K562 (cell line): ENCODE measurements around the gene RBBP5. TPM values are rescaled to one million over a fixed set of nuclear protein-coding genes. Genes with fewer than 3 reads are reported as not detected.
A peak's percentile ranks its signal among the peaks of the same experiment; 100 is the strongest.

Experiments
- ATAC-seq: fragments of 200-7000 bp; cut with Tn5 transposase; 3 replicates; pipeline ENCODE4 v1.9.1; 2020; ENCODE audit warnings: moderate library complexity
- BruUV-seq: library from RNA; stranded (reverse); fragments of 400-500 nt; replicated peaks from 2 replicates; lab custom pipeline; 2021; lab: Mats Ljungman, UMichigan
- CTCF ChIA-PET: fragments of 300-600 bp; formaldehyde crosslinking; extraction: SDS; loops from one replicate; lab custom pipeline; 2021; ENCODE audit warnings: low intra/inter-chr PET ratio; lab: Yijun Ruan, JAX
- POLR2A ChIA-PET: fragments of 300-600, 350-650 bp; sonication (Branson Sonifier 250); formaldehyde crosslinking; extraction: SDS; loops from one replicate; lab custom pipeline; 2021; ENCODE audit warnings: antibody characterized with exemption, inconsistent platforms; lab: Yijun Ruan, JAX
- DNase-seq, 4 experiments: peaks; one replicate each; pipeline versions ENCODE4 v3.0.0 to v3.0.0-alpha.2; 2011 to 2018; ENCODE audit warnings: low spot score in 3 of 4, mixed read lengths in 3 of 4; ENCODE audit errors: extremely low read depth in 1 of 4
- FAIRE-seq: peaks from 2 replicates; lab custom pipeline; 2011; peaks lifted over from hg19 to GRCh38; lab: Jason Lieb, UNC
- H2AFZ ChIP-seq: 2 replicates; pipeline ENCODE4 v1.6.0; 2011; ENCODE audit warnings: low read depth, low read length, control low read depth, inconsistent platforms
- H3K27ac ChIP-seq: fragments of 200-600 bp; 3 replicates; pipeline ENCODE4 v1.8.0; 2011; ENCODE audit warnings: low read depth, mild to moderate bottlenecking, control low read depth, inconsistent platforms, low read length, moderate library complexity, mixed read lengths; ENCODE audit errors: extremely low read depth
- H3K27me3 ChIP-seq, 2 experiments: fragments of 300-600 bp in 1 of 2; 2 replicates in 1 of 2; 3 replicates in 1 of 2; pipeline versions ENCODE4 v1.6.0 to v1.8.0; 2011; ENCODE audit warnings: inconsistent platforms in 2 of 2, low read length in 2 of 2, mild to moderate bottlenecking in 1 of 2, mixed read lengths in 1 of 2, moderate library complexity in 1 of 2; ENCODE audit not compliant: control insufficient read depth in 2 of 2, insufficient read depth in 2 of 2
- H3K36me3 ChIP-seq: fragments of 300-600 bp; 3 replicates; pipeline ENCODE4 v1.8.0; 2011; ENCODE audit warnings: mild to moderate bottlenecking, low read length, inconsistent platforms; ENCODE audit not compliant: control insufficient read depth, insufficient read depth
- H3K4me1 ChIP-seq, 2 experiments: fragments of 200-600 bp in 1 of 2; replicated peaks in 1 of 2; 2 replicates in 1 of 2; 3 replicates in 1 of 2; pipeline versions ENCODE4 v1.5.1 to v1.8.0; 2011; ENCODE audit warnings: inconsistent platforms in 2 of 2, low read length in 2 of 2, mild to moderate bottlenecking in 1 of 2, mixed read lengths in 1 of 2, moderate library complexity in 1 of 2; ENCODE audit not compliant: control insufficient read depth in 2 of 2, insufficient read depth in 2 of 2
- H3K4me2 ChIP-seq: 2 replicates; pipeline ENCODE4 v1.6.1; 2011; ENCODE audit warnings: low read length, control low read depth, inconsistent platforms, mixed read lengths; ENCODE audit not compliant: insufficient read depth
- H3K4me3 ChIP-seq: fragments of 200-600 bp; sonication (generic), shearing (Covaris generic); 2 replicates; pipeline ENCODE4 v1.5.1; 2016; ENCODE audit warnings: control low read depth, inconsistent platforms
- H3K79me2 ChIP-seq: fragments of 200-600 bp; 3 replicates; pipeline ENCODE4 v1.8.0; 2011; ENCODE audit warnings: low read length, inconsistent platforms; ENCODE audit not compliant: control insufficient read depth, insufficient read depth
- H3K9ac ChIP-seq, 2 experiments: 2 replicates each; pipeline versions ENCODE4 v1.6.0 to v1.6.1; 2011; ENCODE audit warnings: low read depth in 2 of 2, low read length in 2 of 2, control low read depth in 1 of 2, inconsistent platforms in 1 of 2, mild to moderate bottlenecking in 1 of 2, mixed read lengths in 1 of 2; ENCODE audit not compliant: insufficient read depth in 1 of 2
- H3K9me1 ChIP-seq: one replicate; pipeline ENCODE4 v1.6.0; 2011; ENCODE audit warnings: inconsistent platforms, mild to moderate bottlenecking, low read length, moderate library complexity; ENCODE audit not compliant: control insufficient read depth, insufficient read depth
- H3K9me3 ChIP-seq: replicated peaks from 2 replicates; pipeline ENCODE4 v1.5.1; 2011; ENCODE audit warnings: low read depth, low read length, inconsistent platforms; ENCODE audit not compliant: control insufficient read depth, insufficient read depth
- H4K20me1 ChIP-seq: replicated peaks from 2 replicates; pipeline ENCODE4 v1.6.1; 2011; ENCODE audit warnings: low read length, inconsistent platforms, mixed read lengths; ENCODE audit not compliant: control insufficient read depth, insufficient read depth
- CBFA2T3 ChIP-seq: fragments of 450-650 bp; IDR thresholded peaks from 2 replicates; pipeline ENCODE4 v1.6.1; 2017
- CBFB ChIP-seq: sonication (generic); formaldehyde crosslinking; IDR thresholded peaks from 2 replicates; pipeline ENCODE4 v1.4.0; 2020; ENCODE audit warnings: mild to moderate bottlenecking, missing genetic modification reagents
- CBX1 ChIP-seq: sonication (generic); IDR thresholded peaks from 2 replicates; pipeline ENCODE4 v1.6.1; 2016; ENCODE audit warnings: antibody characterized with exemption, low read depth, mild to moderate bottlenecking
- E2F1 ChIP-seq: sonication (generic); formaldehyde crosslinking; IDR thresholded peaks from 2 replicates; pipeline ENCODE4 v1.8.1; 2023; ENCODE audit warnings: mild to moderate bottlenecking, missing genetic modification reagents, moderate library complexity
- FIP1L1 ChIP-seq: fragments of 200-400 bp; formaldehyde crosslinking; IDR thresholded peaks from 2 replicates; pipeline ENCODE4 v1.6.1; 2018; ENCODE audit warnings: mild to moderate bottlenecking, low read depth, low read length; ENCODE audit not compliant: poor library complexity, severe bottlenecking
- GABPB1 ChIP-seq: sonication (generic); formaldehyde crosslinking; IDR thresholded peaks from 2 replicates; pipeline ENCODE4 v1.8.0; 2022; ENCODE audit warnings: mild to moderate bottlenecking, missing genetic modification reagents
- HMGN3 ChIP-seq: IDR thresholded peaks from 2 replicates; pipeline ENCODE4 v1.6.1; 2011; ENCODE audit warnings: borderline replicate concordance, low read depth, mild to moderate bottlenecking, mixed read lengths, low read length; ENCODE audit not compliant: insufficient read length; ENCODE audit errors: extremely low read depth
- KLF16 ChIP-seq: IDR thresholded peaks from 2 replicates; pipeline ENCODE4 v1.6.1; 2016; ENCODE audit warnings: antibody characterized with exemption
- MAFF ChIP-seq: IDR thresholded peaks from 2 replicates; pipeline ENCODE4 v1.6.1; 2012; ENCODE audit warnings: low read length, improper control_type of control experiment
- MBD1 ChIP-seq: fragments of 250-450 bp; sonication (Bioruptor Pico); IDR thresholded peaks from 2 replicates; pipeline ENCODE4 v1.8.0; 2022; ENCODE audit warnings: inconsistent platforms
- RCOR1 ChIP-seq, 2 experiments: IDR thresholded peaks; 2 replicates each; pipeline ENCODE4 v1.6.1; 2012; ENCODE audit warnings: low read depth in 2 of 2, low read length in 2 of 2, borderline replicate concordance in 1 of 2, improper control_type of control experiment in 1 of 2
- SMARCA5 ChIP-seq: fragments of 450-650 bp; IDR thresholded peaks from 2 replicates; pipeline ENCODE4 v1.6.1; 2016
- SMARCB1 ChIP-seq: IDR thresholded peaks from 2 replicates; pipeline ENCODE4 v1.6.1; 2011; ENCODE audit warnings: improper control_type of control experiment, low read depth; ENCODE audit not compliant: insufficient read length
- TBP ChIP-seq: optimal IDR thresholded peaks from 2 replicates; pipeline ENCODE3; 2011; ENCODE audit warnings: low read depth, low read length, improper control_type of control experiment
- WGBS: fragments of 100-300 bp; shearing (Covaris generic); methylation state at CpG from one replicate; pipeline ENCODE4 v1.1.6; 2016; ENCODE audit warnings: low coverage, mixed read lengths; ENCODE audit not compliant: insufficient coverage; ENCODE audit errors: missing lambda C conversion rate; 5-methylcytosine and 5-hydroxymethylcytosine counted together
- in situ Hi-C: fragments of 300-500 bp; cut with MboI; formaldehyde crosslinking; loops from 4 replicates; pipeline ENCODE4 v1.15.0; 2018; ENCODE audit warnings: inconsistent platforms, mixed read lengths
- intact Hi-C: fragments of 100-400 bp; cut with micrococcal nuclease; formaldehyde crosslinking; loops from 2 replicates; pipeline ENCODE4 v1.14.2; 2022
- polyA plus RNA-seq, 8 experiments: library from polyadenylated mRNA; depleted of rRNA in 4 of 8; stranded (reverse) in 5 of 8; unstranded in 3 of 8; fragments of >200 nt; fragmentation: Nextera tagmentation in 2 of 8; fragmentation: Illumina TruSeq in 1 of 8; extraction: Ambion mirVana in 2 of 8; extraction: Trizol in 1 of 8; gene quantifications; 2 replicates each; pipeline versions ENCODE4 v1.2.1 to v1.2.3, GENCODE V29; 2011 to 2014; ENCODE audit warnings: inconsistent platforms in 1 of 8, missing spikeins in 1 of 8
- total RNA-seq, 7 experiments: library from RNA; depleted of rRNA in 6 of 7; stranded (reverse); fragments of >200 nt in 6 of 7; fragmentation: Illumina TruSeq in 2 of 7; extraction: Trizol in 2 of 7; gene quantifications; 2 replicates each; pipeline versions ENCODE4 v1.2.1 to v1.2.3, GENCODE V29; 2011 to 2021; ENCODE audit warnings: low replicate concordance in 1 of 7
- TF ChIP-seq, protein P1 (sequence below): fragments of 450-650 bp; IDR thresholded peaks from 2 replicates; pipeline ENCODE4 v1.6.1; 2017; ENCODE audit warnings: mild to moderate bottlenecking, moderate library complexity
- TF ChIP-seq, protein P2 (sequence below): sonication (generic); formaldehyde crosslinking; IDR thresholded peaks from 2 replicates; pipeline ENCODE4 v1.9.0; 2022; ENCODE audit warnings: mild to moderate bottlenecking, missing genetic modification reagents

Gene RBBP5
- total and polyA plus RNA-seq, 9 of the 15 experiments (the other 6 are each of a cell fraction or from before 2014, with no cell fraction given), result 17.2 to 37.4 (median 28.4) TPM

DNA sequence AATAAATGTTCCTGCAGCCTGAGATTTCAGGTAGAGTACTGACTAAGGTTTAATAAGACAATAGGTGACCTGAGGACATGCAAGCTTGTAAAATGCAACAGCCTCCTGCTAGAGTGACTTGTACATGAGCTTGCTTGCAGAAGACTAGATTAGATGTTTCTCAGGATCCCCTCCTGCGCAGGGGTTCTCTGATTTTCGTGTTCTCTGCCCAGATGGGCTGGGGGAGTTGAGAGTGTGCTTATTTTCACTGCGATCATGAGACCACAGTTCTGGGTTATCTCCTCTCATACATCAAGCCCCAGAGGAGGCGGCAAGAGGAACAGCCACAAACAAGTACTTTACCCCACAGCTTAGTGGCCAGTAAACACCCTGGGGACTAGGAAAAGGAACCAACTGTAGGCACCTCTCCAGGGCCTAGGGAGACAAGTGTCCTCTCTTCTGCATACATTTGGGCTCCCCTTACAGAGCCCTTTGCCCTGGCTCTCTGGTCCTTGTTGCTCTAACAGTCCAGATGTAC, 45.5 kb downstream of the RBBP5 start:
- no peak overlapping the region for H3K4me2 ChIP-seq
- peak; percentile 49 for ATAC-seq
- no peak overlapping the region for H3K4me3 ChIP-seq
- whole genome bisulfite sequencing, result 0% methylated on average over 4 of the region's 4 CpGs
- ChIA-PET POLR2A (interaction anchor here (0.6 to 3.9 kb wide), 10 partner anchors 8 to 231 kb away, joined by 3 to 24 read pairs (median 4); partner anchors contain the start of genes RBBP5 and TMEM81), CTCF (no interaction called here)
- FAIRE-seq, result no peak
- peaks cover 16% of the 10 kb centered on the region; the same call in 1 of the 2 replicates for H4K20me1 ChIP-seq
- DNase-seq, result peak in 2 of 4 experiments; percentile 10 to 18
- no peaks in the 10 kb centered on the region for H3K79me2 ChIP-seq
- in situ Hi-C loops (no loop called here), intact Hi-C loops (no loop called here)
- BruUV-seq, result no TSS peak
- H3K9me1 ChIP-seq, result no peaks in the 10 kb centered on the region
- H3K36me3 ChIP-seq, result no peaks in the 10 kb centered on the region; the same call in 2 of the 3 replicates
- no peak overlapping the region for H3K27ac ChIP-seq
- H3K4me1 ChIP-seq, result peaks cover 4 to 7% of the 10 kb centered on the region in 2 experiments; a peak in 1 of 5 replicates
- H3K27me3 ChIP-seq, result peaks cover 23 to 40% of the 10 kb centered on the region in 2 experiments; a peak in 4 of 5 replicates
- H3K9ac ChIP-seq, result no peak overlapping the region
- H3K9me3 ChIP-seq, result no peaks in the 10 kb centered on the region
- no peak overlapping the region for H2AFZ ChIP-seq
- TF ChIP-seq TBP (no peak), HMGN3 (no peak), MAFF (no peak), SMARCA5 (no peak), KLF16 (peak; percentile 19; the same call in 1 of the 2 replicates), CBFA2T3 (0 out of 2 replicates have a peak, but pooled peaks have one; percentile 15), RCOR1 (IDR thresholded peaks at IDR 0.05; ENCODE audit: borderline replicate concordance in 1 of 2, low read depth in 2 of 2, low read length in 2 of 2) (peak in 1 of 2 experiments; percentile 43; a peak in 1 of 4 replicates), SMARCB1 (no peak), MBD1 (CRISPR knock-in tag) (no peak), CBX1 (no peak), GABPB1 (no peak), FIP1L1 (no peak), CBFB (CRISPR knock-in tag) (no peak), E2F1 (CRISPR knock-in tag) (no peak)
- TF ChIP-seq, protein P1, sequence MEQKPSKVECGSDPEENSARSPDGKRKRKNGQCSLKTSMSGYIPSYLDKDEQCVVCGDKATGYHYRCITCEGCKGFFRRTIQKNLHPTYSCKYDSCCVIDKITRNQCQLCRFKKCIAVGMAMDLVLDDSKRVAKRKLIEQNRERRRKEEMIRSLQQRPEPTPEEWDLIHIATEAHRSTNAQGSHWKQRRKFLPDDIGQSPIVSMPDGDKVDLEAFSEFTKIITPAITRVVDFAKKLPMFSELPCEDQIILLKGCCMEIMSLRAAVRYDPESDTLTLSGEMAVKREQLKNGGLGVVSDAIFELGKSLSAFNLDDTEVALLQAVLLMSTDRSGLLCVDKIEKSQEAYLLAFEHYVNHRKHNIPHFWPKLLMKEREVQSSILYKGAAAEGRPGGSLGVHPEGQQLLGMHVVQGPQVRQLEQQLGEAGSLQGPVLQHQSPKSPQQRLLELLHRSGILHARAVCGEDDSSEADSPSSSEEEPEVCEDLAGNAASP, result no peak
- TF ChIP-seq, protein P2, sequence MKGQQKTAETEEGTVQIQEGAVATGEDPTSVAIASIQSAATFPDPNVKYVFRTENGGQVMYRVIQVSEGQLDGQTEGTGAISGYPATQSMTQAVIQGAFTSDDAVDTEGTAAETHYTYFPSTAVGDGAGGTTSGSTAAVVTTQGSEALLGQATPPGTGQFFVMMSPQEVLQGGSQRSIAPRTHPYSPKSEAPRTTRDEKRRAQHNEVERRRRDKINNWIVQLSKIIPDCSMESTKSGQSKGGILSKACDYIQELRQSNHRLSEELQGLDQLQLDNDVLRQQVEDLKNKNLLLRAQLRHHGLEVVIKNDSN (CRISPR knock-in tag), result no peak
